Mammary epithelial cell (primary cell): Measurements from ENCODE around the gene SLC17A9.

Experiments used
- CTCF ChIP-seq, 2 donors: IDR thresholded peaks in 1 of 2; conservative IDR thresholded peaks in 1 of 2; 2 replicates each; pipeline ENCODE4 v1.5.1; 2011 to 2012; ENCODE audit warnings: inconsistent platforms in 2 of 2, low read length in 2 of 2, mild to moderate bottlenecking in 2 of 2, control low read depth in 1 of 2, low read depth in 1 of 2; ENCODE audit not compliant: insufficient read depth in 1 of 2; ENCODE audit errors: extremely low read depth in 1 of 2
- EZH2 ChIP-seq: IDR thresholded peaks from 2 replicates; pipeline ENCODE4 v1.6.1; 2012; ENCODE audit warnings: low read length, inconsistent platforms, borderline replicate concordance

- no peak for TF ChIP-seq CTCF (conservative IDR thresholded peaks at IDR 0.05 in 1 of 2, IDR thresholded peaks at IDR 0.05 in 1 of 2; ENCODE audit: extremely low read depth in 1 of 2, insufficient read depth in 1 of 2, low read depth in 1 of 2, low read length in 2 of 2)
- no peak for TF ChIP-seq EZH2
These were observed 52.3 kb downstream of the SLC17A9 start for GRCh38 chr20:63004607-63005364.
